Measurements from ENCODE around the gene STAP1.

- TF ChIP-seq POLR2AphosphoS5 (IDR thresholded peaks at IDR 0.05; ENCODE audit: low read depth, low read length) (no peak), REST (IDR thresholded peaks at IDR 0.05; ENCODE audit: insufficient read depth in 1 of 2, low read depth in 2 of 2, low read length in 2 of 2) (no peak)
Observed at GRCh38 chr4:67533112-67533511, 25.4 kb upstream of the STAP1 start.

Data from PFSK-1 (cell line).